GM19372 (cell line): ENCODE results near the gene CENPM.

Source experiments
- ATAC-seq: cut with Tn5 transposase; IDR thresholded peaks from one replicate; pipeline ENCODE4 v1.9.1; 2021; ENCODE audit warnings: mild to moderate bottlenecking, low read depth, moderate library complexity; ENCODE audit not compliant: unreplicated experiment

The CENPM gene, protein sequence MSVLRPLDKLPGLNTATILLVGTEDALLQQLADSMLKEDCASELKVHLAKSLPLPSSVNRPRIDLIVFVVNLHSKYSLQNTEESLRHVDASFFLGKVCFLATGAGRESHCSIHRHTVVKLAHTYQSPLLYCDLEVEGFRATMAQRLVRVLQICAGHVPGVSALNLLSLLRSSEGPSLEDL

GRCh38 chr22:41946629-41947423 lies at the start of gene CENPM:
Gene CENPM (minus strand): TSS chr22:41947152. CDS start chr22:41947076, 76 bp downstream.
- peak; percentile 86 for ATAC-seq

DNA sequence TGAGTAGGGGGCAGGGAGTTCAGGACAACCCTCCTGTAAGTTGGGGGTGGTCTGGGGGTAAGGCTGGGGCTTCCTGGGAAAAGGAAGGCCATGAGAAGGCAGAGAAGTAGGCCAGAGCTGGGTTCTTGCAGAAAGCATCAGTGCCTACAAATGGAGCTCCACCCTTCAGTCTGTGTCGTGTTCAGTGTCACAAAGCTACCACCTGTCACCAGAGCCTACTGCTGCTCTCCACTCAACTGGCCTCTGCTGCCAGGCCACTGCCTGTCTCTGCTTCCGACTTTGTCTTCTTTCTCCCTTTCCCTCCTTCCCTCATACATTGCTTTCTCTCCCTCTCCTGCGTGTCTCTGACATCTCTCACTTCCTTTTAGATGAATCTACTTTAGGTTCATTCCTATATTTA lies 48.3 kb upstream of the CENPM start:
- no peak for ATAC-seq

- ATAC-seq, result no peak
Observed at GRCh38 chr22:41992496-41992895, 45.5 kb upstream of the CENPM start.

DNA sequence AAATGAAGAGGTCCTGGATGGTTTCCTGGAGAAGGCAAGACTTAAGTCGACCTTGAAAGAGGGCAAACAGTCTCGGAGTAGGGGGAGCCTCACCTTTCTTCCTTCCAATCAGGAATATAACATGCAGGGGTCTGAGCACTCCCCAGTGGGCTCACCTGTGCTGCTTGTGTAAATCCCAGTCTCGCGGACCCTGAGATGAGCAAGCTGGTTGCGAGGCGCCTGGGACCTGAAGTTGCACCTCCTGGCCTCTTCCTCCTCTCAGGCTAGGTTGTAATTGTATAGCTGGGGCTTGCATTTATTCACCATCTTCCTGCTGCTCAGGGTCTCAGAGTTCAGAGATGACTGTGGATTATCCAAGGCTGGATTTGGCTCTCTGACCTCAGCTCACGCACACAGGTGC lies 44.2 kb upstream of the CENPM start:
- no peak for ATAC-seq

- no peak for ATAC-seq
Observed at GRCh38 chr22:41989246-41989645, 42.3 kb upstream of the CENPM start.

GRCh38 chr22:41987276-41987675 lies 40.3 kb upstream of the CENPM start:
- no peak for ATAC-seq

DNA sequence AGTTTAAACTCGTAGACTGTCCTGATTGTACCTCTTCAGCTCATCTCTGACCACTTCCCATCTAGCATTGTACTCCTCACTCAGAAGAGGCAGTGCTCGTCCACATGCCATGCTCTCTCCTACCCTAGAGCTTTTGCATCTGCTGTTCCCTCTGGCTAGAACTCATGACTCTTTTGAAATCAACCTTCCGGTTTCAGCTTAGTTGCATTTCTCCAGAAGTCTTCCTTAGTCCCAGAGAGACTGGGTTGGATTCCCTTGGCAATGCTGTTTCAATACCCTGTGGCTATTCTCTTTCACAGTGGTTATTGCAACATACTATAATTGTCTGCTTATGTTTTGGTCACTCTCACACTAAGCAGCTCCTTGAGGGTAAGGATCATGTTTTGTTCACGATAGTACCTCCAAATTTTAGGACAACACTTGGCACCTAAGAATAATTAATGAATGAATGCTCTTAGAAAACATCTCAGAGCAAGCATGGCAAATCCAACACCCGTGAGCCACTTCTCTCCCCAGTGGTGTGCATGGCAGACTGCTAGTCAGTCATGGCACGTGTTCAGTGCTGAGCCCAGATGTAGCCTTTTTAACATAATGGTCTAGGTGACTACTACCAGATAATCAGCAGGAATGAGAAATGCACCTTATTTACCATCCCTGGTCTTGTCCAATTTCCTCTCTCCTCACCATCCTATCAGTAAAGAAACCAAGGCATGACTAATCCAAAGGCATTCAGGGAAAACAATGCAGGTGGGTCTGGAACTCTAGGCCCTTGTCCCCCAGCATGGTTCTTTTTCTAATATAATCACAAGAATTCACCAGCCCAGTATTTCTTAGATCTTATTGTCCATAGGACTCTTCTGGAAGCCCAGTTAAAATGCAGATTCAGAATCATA lies 36.8 kb upstream of the CENPM start:
- no peak for ATAC-seq

- ATAC-seq, result no peak
Observed at GRCh38 chr22:41982865-41983264, 35.9 kb upstream of the CENPM start.

DNA sequence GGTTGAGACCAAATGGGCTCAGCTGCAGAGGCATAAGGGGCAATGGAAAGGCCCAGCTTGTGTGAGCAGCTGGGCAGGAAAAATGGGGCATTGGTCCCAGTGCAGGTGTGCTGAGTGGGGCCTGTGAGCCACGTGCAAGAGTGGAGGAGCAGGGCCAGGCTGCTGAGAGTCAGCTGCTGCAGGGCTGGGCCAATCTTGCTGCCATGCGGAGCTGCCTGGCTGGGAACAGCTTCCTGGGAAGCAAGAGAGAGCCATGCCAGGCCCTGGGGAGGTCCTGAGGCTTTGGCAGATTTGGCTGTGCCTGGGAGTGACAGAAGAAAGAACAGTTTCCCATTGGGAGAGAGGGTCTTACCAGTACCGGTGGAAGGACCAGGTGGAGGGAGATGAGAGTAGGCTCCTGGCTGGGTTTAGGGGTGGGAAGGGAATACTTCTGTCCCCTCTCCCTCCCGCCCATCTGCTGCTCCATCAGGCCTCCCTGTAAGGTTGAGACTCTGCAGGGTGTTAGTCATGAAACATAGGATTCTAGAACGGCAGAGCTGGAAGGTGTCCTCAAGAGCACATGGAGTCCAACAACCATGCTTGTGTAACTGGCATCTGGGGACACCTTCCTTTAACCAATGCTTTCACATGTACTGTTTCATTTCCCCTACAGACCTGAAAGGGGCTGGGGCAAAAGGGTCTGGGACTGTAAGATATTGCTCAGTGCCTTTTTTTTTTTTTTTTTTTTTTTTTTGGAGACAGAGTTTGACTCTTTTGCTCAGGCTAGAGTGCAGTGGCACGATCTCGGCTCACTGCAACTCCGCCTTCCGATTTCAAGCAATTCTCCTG lies 32.7 kb upstream of the CENPM start:
- ATAC-seq, result no peak

DNA sequence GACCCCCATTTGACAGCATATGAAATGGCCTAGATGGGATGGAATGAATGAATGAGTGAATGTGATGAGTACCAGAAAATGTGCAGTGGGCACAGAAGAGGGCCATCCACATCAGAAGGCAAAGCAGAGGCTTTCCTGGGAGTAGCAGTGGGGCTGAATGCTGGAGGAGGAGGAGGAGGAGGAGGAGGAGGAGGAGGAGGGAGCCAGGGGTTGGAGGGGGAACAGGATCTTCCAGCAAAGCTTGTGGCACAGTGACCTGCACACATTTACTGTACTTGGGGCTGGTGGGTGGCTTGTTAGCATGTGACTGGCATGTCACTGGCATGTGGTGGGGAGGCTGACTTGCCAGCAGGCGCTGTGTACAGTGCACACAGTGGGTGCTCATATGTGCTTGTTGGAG lies 31.8 kb upstream of the CENPM start:
- ATAC-seq, result no peak

DNA sequence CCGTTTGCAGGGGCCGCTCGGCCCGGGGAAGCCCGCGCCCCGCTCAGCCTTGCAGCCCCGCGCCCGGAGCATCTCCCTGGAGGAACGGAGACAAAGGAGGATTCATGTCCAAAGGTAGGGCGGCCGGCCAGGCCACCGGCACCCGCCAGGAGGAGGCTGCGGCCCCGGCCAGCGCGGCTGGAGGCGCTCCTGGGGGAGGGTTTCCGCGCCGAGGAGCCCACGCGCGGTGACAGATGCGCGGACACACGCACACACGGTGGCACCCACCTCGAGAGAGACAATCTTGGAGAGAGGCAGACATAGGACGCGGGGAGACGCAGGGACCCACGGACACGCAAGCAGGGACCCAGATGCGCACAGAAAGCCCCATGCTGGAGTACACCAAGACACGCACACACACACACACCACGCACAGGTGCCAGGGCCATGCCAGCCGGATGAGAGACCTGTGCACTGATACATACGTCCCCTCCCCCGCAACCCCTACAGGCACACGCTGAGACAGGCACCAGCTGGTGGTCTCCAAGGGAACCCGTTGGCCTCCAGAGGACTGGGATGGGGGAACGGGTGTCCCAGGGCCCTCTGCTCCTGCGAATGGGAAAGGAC lies 30.1 kb upstream of the CENPM start:
- ATAC-seq, result no peak

GRCh38 chr22:41976070-41976901 lies 29.3 kb upstream of the CENPM start:
- no peak for ATAC-seq

DNA sequence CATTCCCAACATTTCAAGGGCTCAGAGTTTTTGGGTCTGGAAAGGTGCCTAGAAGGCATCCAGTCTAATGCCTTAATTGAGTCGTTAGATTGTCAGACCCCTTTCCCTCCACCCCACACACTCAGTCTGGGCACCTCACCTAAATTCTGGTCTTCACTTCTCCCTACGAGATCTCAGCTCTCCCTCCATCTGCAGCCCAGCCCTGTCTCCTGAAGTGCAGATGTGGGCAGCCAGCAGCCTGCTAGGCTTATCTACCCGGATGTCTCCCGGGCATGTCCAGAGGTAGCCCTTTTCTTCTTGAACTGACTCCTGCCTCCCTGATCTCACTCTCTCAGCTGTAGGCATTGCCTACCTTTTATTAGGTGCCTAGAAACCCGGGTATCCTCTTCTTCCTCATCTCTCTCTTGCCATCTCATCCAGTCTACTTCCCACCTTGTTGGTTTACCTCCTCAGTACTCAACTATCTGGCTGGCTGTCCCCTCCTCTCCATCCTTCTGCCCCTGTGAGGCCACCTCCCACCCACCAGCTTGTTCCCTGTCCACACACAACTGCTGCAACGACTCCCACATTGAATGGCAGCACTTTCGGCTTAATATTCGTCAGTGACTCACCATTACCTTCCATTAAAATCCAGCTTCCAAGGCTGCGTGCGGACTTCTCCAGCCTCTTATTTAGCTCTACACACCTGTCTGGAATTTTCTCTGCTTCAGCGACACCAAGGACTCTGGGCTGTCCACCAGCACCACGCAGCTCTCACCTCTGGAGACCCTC lies 28.5 kb upstream of the CENPM start:
- ATAC-seq, result no peak

GRCh38 chr22:41974691-41975290 lies 27.8 kb upstream of the CENPM start:
- no peak for ATAC-seq

GRCh38 chr22:41971431-41971830 lies 24.5 kb upstream of the CENPM start:
- no peak for ATAC-seq

- ATAC-seq, result no peak
Observed at GRCh38 chr22:41970601-41971000, 23.6 kb upstream of the CENPM start.

- ATAC-seq, result no peak
Observed at GRCh38 chr22:41969110-41969646, 22.2 kb upstream of the CENPM start, which contains the start of gene SEPTIN3. Gene SEPTIN3 (plus strand): TSS chr22:41969443. CDS start chr22:41971493, 2,050 bp downstream.

- ATAC-seq, result no peak
Observed at GRCh38 chr22:41968601-41969000, 21.6 kb upstream of the CENPM start.
